GM19328 (cell line): ENCODE results near the gene CRADD.
"Not testable (repeated sequence)": the region's sequence is repeated elsewhere in the genome, so short reads cannot be mapped to it uniquely, and the experiment has no call there.

Experiments used
- ATAC-seq: cut with Tn5 transposase; IDR thresholded peaks from one replicate; pipeline ENCODE4 v1.9.1; 2021; ENCODE audit warnings: mild to moderate bottlenecking, moderate library complexity; ENCODE audit not compliant: unreplicated experiment

Gene CRADD

DNA sequence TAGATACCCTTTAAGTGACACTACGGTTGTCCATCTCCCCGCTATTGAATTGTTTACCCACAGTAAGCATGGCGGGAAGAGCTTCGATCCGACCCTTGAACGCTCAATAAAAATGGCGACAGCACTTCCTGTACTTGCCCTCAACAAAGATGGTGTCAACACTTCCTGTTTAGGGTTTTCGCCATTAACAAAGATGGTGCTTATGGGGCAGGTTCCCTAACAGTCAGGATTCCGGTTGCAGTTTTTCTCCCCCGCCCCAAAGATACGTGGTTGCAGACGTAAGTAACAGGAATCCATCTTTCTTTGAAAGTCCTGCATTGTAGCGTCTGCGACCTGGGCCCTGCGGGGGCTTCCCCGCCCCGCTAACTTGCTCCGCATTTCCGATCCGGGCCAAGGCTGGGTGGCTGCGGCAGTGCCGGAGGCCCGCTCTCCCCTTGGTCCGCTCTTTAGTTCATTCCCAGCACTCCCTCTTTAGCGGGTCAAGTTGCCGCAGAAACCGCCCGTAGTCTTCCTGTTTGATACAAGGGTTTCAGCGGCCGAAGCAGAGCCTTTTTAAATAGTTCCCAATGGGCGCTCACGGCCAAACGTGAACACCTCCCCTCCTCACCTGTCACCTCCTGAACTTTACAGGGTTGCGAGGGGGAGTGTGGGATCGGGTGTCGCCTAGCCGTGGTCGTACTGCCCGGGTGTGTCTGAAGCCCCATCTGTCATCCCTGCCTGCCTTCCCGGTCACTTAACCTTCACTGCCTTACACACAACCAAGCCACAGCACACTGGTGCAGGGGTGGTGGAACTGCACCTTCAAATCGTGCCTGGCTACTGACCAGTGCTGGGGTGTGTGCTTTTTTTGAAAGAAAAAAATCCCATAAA is at the start of gene CRADD:
Gene CRADD, plus strand, starts transcription at position 181 of the 870 bp plus-strand sequence.
- ATAC-seq, result peak; percentile 92

DNA sequence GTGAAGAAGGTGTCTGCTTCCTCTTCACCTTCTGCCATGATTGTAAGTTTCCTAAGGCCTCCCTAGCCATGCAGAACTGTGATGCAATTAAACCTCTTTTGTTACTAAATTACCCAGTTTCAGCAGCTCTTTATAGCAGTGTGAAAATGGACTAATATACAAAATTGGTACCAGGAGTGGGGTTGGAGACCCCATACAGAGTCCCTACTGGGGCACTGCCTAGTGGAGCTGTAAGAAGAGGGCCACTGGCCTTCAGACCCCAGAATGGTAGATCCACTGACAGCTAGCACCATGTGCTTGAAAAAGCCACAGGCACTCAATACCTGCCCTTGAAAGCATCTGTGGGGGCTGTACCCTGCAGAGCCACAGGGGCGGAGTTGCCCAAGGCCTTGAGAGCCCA is 44.8 kb upstream of the CRADD start:
- ATAC-seq, result no peak

DNA sequence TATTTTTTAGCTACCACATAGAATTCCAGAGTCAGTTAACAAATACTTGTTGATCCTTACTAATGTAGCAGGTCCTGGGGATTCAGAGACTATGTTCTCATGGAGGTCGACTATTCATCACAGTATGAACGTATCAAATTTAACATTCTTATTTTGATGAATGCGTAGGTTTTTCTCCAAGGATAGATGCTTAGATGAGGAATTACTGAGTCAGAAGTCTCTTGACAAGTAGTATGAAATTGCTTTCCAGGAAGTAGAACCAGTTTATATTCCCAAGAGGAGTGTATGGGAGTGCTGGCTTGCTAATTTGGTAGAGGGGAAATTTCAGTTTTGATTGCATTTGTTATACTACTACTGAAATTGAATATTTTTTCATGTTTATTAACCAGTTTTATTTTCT is 42.8 kb upstream of the CRADD start:
- no peak for ATAC-seq

DNA sequence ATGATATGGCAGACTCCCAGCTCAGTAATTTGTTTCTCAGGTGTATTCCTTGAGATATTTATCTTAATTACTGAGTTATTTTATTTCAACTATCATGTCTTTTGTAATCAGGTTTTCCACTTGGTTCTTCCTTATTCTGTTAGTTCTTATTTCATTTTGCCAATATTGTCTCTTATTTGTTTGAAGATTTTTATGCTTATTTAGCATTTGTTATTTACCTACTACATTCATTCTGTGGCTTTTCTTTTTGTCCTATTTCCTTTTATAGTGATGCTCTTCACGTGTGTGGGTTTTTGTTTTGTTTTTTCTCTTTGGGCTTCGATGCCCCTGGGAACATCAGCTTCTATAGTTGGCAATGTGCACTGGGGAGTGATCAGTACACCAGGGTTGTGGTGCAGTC is 40.5 kb upstream of the CRADD start:
- no peak for ATAC-seq

DNA sequence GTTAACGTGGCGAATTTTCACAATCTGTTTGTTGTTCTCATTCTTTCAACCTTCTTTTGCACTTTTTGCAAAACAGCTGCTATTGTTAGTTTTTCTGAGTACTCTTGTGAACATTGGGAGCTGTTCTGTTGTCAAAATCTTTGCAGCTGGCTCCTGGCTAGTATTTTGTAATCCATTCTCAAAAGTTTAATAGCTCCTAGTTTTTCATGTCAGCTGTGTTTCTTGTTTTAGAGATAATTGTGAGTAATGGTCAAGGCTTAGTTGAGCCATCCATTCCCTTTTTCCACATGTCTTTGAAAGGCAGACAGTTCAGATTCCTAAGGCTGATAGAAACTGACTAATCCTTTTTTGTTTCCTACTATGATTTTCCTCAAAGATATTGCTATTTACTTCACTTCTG is 39.1 kb upstream of the CRADD start:
- no peak for ATAC-seq

GRCh38 chr12:93638954-93639353 is 38.2 kb upstream of the CRADD start:
- ATAC-seq, result no peak

DNA sequence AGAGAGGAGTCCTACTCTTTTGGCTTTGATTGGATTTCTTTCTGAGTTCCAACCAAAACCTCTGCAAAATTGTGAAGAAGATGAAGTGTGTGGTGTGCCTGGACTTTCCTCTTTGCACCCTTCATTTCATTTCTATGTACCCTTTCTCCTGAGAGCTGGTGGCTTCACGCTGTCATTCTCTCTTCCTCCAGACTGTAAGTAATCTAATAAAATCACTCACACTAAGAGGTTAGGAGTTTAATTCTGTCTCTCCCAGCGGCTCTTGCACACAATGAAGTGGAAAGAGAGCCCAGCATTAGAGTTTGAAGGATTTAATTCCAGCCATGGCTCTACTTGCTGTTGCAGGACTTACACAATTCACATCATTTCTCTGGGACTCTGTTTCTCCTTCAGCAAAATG is 37.8 kb upstream of the CRADD start:
- ATAC-seq, result no peak

DNA sequence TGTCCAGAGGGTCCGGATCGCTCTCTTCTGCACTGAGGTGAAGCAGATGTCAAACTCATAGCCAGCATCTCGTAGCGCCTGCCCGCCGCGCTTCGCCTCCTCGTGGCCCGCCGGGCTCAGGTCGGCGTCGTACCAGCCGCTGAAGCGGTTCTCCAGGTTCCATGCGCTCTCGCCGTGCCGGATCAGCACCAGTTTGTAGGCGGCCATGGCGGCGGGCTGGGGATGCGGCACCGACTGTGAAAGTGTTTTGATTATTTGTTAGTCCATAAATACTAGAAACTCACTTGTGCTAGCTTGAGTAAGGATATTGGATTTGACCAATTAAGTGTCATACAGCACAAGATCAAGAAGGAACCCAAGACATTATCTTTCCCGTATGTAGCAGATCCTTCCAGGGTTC is 35.8 kb upstream of the CRADD start:
- not testable (repeated sequence) for ATAC-seq

DNA sequence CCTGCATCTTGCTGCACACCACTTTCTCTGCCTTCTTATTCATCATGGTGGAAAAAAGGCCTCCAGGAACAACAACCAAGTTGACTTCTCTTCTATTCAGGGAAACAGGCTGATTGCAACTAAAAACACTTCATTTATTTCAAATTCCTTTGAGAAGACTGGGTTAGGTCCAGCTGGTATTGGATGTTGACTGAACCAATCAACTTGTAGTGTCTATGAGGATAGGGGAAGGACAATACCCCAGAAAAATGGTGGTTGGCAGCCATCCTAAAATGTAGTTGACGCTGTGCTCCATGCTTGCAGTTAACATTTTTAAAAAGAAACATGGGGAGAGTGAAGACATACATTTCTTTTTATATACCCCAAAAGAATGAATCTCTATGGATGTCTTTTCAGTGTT is 34.4 kb upstream of the CRADD start:
- ATAC-seq, result no peak

DNA sequence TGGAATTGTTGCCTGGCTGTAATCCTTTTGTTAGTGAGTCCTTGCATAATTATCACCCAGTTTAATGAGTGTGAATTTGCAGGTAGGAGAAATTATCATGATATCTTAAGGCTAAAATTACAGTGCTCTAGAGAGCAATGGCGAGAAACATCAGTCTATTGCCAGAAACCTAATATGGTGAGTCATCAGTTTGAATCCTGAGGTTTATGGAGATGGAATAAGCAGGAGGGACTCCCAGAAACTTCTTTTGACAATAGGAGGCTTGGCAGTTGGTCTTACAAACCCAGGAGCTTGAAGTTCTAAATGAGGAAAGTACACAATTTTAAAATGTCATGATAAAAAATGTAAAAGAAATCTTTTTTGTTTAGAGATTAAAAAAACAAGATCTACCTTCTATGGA is 31.5 kb upstream of the CRADD start:
- ATAC-seq, result no peak

- ATAC-seq, result no peak
These were observed 26.5 kb upstream of the CRADD start for GRCh38 chr12:93650626-93651025.

- ATAC-seq, result no peak
These were observed 24.1 kb upstream of the CRADD start for GRCh38 chr12:93653079-93653478.

DNA sequence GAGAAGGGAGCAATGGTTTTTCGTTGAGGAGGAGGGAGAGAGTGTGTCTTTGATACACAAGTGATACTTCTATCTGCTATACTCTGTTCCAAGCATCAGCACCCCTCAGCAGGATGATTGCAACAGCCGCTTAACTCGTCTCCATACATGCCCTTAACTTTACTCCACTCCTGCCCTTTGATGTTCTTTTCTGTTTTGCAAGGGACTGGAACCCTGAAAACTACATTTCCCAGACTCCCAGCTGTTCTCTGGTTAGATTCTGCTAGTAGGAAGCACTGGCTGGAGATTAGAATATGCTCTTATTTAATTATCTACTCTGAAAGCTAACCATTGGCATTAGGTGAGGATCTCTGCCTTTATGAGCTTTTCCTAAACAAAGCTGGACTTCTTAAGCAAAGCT is 23.5 kb upstream of the CRADD start:
- ATAC-seq, result no peak

GRCh38 chr12:93654421-93654820 is 22.8 kb upstream of the CRADD start:
- no peak for ATAC-seq

DNA sequence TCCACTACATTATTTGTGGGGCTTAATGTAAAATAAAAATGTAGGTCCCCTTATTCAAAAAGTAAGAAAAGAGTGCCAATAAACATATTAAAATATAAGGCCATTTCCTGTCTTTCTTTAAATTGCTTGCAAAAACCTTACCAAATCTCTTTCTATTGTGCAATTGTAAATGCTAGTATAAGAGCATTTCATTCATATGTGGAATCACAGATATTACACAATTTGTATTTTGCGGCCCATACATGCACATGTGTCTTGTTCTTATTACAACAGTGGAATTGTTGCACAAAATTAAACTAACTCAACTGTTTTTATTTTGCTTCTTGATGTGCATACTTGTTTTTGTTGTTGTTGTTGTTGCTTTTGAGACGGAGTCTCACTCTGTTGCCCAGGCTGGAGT is 20.1 kb upstream of the CRADD start:
- ATAC-seq, result no peak

- ATAC-seq, result no peak
These were observed 16.2 kb upstream of the CRADD start for GRCh38 chr12:93661021-93661420.

- no peak for ATAC-seq
These were observed 14.0 kb upstream of the CRADD start for GRCh38 chr12:93663006-93663728.

DNA sequence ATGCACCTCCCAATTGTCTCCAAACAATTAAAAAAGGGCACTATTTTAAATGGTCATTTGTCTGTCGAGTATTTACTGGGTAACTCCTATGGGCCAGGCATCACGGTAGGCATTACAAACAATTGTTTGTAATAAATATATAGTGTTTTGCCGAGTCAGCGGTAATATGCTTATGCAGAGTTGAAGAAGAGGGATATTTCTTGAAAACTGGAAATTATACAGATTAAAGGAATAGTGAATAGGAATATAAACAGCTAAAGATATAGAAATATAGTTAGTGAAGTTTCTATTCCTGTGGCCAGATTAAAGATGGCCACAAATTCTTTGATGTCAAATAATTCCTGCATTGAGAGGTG is 13.5 kb upstream of the CRADD start:
- no peak for ATAC-seq

GRCh38 chr12:93664573-93665138 is 12.5 kb upstream of the CRADD start:
- no peak for ATAC-seq

GRCh38 chr12:93667672-93668071 is 9.5 kb upstream of the CRADD start:
- ATAC-seq, result no peak

GRCh38 chr12:93668919-93669418 is 8.2 kb upstream of the CRADD start:
- ATAC-seq, result no peak

DNA sequence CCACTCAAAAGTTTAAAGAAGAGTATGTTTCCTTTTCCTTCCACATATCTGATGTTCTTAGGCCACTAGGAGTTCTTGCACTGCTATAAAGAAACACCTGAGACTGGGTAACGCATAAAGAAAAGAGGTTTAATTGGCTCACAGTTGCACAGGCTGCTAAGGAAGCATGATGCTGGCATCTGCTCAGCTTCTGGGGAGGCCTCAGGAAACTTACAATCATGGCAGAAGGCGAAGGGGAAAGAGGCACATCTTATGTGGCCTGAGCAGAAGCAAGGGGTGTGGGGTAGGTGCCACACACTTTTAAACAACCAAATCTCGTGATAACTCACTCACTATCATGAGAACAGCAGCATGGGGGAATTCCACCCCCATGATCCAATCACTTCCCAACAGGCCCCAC is 7.7 kb upstream of the CRADD start:
- ATAC-seq, result no peak
